IMR-90 (cell line): ENCODE results near the gene FANK1.

Experiments
- CTCF ChIP-seq: conservative IDR thresholded peaks from 2 replicates; pipeline ENCODE4 v1.5.1; 2012; ENCODE audit warnings: mild to moderate bottlenecking, low read depth, low read length, improper control_type of control experiment
- POLR2A ChIP-seq: IDR thresholded peaks from 2 replicates; pipeline ENCODE4 v1.6.1; 2012; ENCODE audit warnings: mild to moderate bottlenecking, low read depth, low read length

DNA sequence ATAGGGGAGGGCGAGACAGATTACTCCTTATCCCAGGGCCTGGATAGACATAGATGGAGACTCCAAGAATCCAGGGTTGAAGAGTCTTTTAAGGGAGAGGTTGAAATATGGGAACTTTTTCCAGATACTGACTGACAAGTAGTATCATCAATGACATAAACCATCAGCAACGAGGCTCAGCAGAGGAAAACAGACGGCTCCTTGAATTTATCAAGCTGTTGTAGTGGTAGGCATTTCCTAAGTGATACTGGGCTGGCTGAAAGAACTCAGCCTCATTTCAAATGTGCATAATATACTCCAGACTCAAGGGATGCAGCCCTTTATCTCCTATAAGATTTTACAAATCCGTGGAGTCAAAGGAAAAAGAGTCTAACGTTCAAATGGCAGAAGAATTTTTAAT is 150.5 kb downstream of the FANK1 start:
- no peak for TF ChIP-seq CTCF
- no peak for TF ChIP-seq POLR2A
